HL-60 (cell line): ENCODE data around the gene MAPKAPK2.
A peak's percentile ranks its signal among the peaks of the same experiment; 100 is the strongest.

Experiments
- DNase-seq, 2 experiments: peaks; one replicate each; pipeline ENCODE4 v3.0.0-alpha.2; 2010 to 2020; ENCODE audit warnings: low read depth in 1 of 2, low spot score in 1 of 2
- H3K27ac ChIP-seq: fragments of 250-450 bp; sonication (Bioruptor Pico); replicated peaks from 2 replicates; pipeline ENCODE4 v1.5.1; 2020; ENCODE audit warnings: mild to moderate bottlenecking, moderate library complexity
- H3K27me3 ChIP-seq: fragments of 250-450 bp; sonication (Bioruptor Pico); 2 replicates; pipeline ENCODE4 v1.5.1; 2021; ENCODE audit warnings: mild to moderate bottlenecking, moderate library complexity; ENCODE audit not compliant: insufficient read depth, poor library complexity, severe bottlenecking
- H3K4me3 ChIP-seq: replicated peaks from 2 replicates; pipeline ENCODE4 v1.5.1; 2011; ENCODE audit warnings: mild to moderate bottlenecking, control low read depth, low read length; ENCODE audit not compliant: insufficient read depth
- GABPA ChIP-seq: IDR thresholded peaks from 2 replicates; pipeline ENCODE4 v1.6.1; 2012; ENCODE audit warnings: low read depth
- POLR2AphosphoS5 ChIP-seq: IDR thresholded peaks from 2 replicates; pipeline ENCODE4 v1.6.1; 2012; ENCODE audit warnings: low read depth
- SPI1 ChIP-seq: IDR thresholded peaks from 2 replicates; pipeline ENCODE4 v1.6.1; 2012; ENCODE audit warnings: low read depth, mild to moderate bottlenecking, borderline replicate concordance
- TF ChIP-seq, protein P1 (sequence below): IDR thresholded peaks from 2 replicates; pipeline ENCODE4 v1.6.1; 2012; ENCODE audit warnings: low read depth; ENCODE audit not compliant: insufficient replicate concordance
- TF ChIP-seq, protein P2 (sequence below): IDR thresholded peaks from one replicate; pipeline ENCODE4 v1.5.1; 2011; ENCODE audit warnings: low read length, control low read depth, inconsistent platforms; ENCODE audit not compliant: insufficient read depth

The MAPKAPK2 gene

DNA sequence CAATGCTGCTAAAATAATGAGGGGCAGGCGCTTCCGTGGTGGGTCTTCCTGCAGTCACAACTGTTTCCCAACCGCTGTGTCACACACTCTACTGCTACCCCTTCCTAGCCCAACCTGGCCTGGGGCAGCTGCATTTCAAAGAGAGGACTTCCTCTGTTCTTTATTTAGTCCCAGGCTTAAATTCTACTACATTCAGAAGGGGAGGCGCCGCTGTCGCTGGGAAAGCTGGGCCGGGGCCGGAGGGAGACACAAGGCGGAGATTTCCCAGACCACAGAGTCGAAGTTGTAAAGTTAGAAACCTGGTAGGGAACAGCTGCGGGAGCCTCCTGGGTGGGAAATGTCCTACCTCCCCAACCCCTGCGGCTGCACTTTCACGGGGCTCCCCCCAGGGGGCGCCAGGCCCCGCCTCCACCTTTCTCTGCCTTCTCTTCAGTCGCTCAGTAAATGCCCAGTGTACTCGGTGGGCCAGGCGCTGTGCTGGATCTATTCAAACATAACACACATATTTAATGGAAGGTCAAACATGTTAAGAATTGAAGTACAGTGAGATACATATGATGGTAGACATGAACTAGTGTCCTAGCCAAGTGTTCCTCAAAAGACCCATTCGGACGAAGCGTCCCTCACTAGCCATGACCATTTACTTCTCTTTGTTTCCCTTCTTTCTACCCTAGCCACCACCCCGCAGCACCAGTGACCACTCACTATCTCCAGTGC is 26.3 kb upstream of the MAPKAPK2 start:
- Histone ChIP-seq H3K27me3 (no peaks in the 10 kb centered on the region), H3K4me3 (no peak overlapping the region), H3K27ac (no peak overlapping the region)
- TF ChIP-seq GABPA (no peak), SPI1 (peak; percentile 34; the same call in 1 of the 2 replicates)
- TF ChIP-seq, protein P1, sequence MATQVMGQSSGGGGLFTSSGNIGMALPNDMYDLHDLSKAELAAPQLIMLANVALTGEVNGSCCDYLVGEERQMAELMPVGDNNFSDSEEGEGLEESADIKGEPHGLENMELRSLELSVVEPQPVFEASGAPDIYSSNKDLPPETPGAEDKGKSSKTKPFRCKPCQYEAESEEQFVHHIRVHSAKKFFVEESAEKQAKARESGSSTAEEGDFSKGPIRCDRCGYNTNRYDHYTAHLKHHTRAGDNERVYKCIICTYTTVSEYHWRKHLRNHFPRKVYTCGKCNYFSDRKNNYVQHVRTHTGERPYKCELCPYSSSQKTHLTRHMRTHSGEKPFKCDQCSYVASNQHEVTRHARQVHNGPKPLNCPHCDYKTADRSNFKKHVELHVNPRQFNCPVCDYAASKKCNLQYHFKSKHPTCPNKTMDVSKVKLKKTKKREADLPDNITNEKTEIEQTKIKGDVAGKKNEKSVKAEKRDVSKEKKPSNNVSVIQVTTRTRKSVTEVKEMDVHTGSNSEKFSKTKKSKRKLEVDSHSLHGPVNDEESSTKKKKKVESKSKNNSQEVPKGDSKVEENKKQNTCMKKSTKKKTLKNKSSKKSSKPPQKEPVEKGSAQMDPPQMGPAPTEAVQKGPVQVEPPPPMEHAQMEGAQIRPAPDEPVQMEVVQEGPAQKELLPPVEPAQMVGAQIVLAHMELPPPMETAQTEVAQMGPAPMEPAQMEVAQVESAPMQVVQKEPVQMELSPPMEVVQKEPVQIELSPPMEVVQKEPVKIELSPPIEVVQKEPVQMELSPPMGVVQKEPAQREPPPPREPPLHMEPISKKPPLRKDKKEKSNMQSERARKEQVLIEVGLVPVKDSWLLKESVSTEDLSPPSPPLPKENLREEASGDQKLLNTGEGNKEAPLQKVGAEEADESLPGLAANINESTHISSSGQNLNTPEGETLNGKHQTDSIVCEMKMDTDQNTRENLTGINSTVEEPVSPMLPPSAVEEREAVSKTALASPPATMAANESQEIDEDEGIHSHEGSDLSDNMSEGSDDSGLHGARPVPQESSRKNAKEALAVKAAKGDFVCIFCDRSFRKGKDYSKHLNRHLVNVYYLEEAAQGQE, result no peak
- TF ChIP-seq, protein P2, sequence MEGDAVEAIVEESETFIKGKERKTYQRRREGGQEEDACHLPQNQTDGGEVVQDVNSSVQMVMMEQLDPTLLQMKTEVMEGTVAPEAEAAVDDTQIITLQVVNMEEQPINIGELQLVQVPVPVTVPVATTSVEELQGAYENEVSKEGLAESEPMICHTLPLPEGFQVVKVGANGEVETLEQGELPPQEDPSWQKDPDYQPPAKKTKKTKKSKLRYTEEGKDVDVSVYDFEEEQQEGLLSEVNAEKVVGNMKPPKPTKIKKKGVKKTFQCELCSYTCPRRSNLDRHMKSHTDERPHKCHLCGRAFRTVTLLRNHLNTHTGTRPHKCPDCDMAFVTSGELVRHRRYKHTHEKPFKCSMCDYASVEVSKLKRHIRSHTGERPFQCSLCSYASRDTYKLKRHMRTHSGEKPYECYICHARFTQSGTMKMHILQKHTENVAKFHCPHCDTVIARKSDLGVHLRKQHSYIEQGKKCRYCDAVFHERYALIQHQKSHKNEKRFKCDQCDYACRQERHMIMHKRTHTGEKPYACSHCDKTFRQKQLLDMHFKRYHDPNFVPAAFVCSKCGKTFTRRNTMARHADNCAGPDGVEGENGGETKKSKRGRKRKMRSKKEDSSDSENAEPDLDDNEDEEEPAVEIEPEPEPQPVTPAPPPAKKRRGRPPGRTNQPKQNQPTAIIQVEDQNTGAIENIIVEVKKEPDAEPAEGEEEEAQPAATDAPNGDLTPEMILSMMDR, result peak; percentile 96
- DNase-seq, result peak in 1 of 2 experiments; percentile 54

DNA sequence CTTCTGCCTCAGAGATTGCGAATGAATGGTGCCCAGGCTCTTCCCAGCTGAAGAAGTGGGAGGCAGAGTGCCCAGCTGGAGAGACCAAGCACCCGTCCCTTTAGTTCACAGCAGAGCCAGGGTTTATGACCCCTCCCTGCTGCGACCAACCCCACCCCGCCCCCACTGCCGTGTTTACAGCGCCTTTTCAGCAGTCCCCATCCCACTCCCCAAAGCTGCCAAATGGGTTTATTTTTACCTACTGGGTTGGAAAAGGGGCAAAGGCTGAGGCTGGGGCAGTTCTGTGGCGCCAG is 25.8 kb upstream of the MAPKAPK2 start:
- Histone ChIP-seq H3K27me3 (no peaks in the 10 kb centered on the region), H3K4me3 (no peak overlapping the region), H3K27ac (no peak overlapping the region)
- TF ChIP-seq, protein P1, result no peak
- TF ChIP-seq POLR2AphosphoS5 (no peak), GABPA (no peak), SPI1 (no peak)
- TF ChIP-seq, protein P2, result no peak
- DNase-seq, result no peak

DNA sequence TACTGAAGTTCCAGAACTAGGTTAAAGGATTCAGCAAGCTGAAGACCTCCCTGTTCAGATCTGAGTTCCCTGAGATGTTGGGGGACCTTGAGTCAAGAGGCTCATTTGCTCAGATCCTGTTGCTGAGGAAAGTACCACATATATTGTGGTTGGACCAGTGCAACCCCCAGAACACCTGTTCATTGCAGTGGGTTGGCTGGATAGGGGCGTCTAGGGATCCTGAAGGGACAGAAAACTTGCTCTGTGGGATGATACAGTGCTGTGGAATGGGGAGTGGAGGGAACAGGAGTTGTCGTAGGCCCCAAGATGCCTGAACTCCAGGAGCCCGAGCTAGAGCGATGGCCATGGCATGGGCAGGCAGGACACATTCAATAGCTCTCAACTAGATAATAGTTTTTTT is 24.6 kb upstream of the MAPKAPK2 start:
- Histone ChIP-seq H3K27me3 (no peaks in the 10 kb centered on the region), H3K4me3 (no peak overlapping the region), H3K27ac (no peak overlapping the region)
- no peak for DNase-seq
- TF ChIP-seq, protein P2, result no peak
- no peak for TF ChIP-seq GABPA
- TF ChIP-seq POLR2AphosphoS5, result no peak
- TF ChIP-seq SPI1, result no peak
- TF ChIP-seq, protein P1, result no peak
